Tibial nerve (tissue), 4 donors: ENCODE data around the gene HYI.
"Not testable (repeated sequence)": the region's sequence is repeated elsewhere in the genome, so short reads cannot be mapped to it uniquely, and the experiment has no call there.

Source experiments
- CTCF ChIP-seq, 5 experiments: fragments of 200-600 bp in 3 of 5; fragments of 450-650 bp in 2 of 5; sonication (generic) in 3 of 5; IDR thresholded peaks; one replicate each; pipeline ENCODE4 v1.5.1; 2016 to 2019; ENCODE audit warnings: antibody characterized with exemption in 5 of 5, mild to moderate bottlenecking in 3 of 5, moderate library complexity in 2 of 5
- EP300 ChIP-seq, 2 donors: sonication (generic); formaldehyde crosslinking; IDR thresholded peaks; one replicate each; pipeline ENCODE4 v1.6.1; 2017; ENCODE audit warnings: antibody characterized with exemption in 2 of 2, mild to moderate bottlenecking in 1 of 2
- POLR2A ChIP-seq, 2 donors: fragments of 450-650 bp; IDR thresholded peaks; one replicate each; pipeline ENCODE4 v1.6.1; 2017; ENCODE audit warnings: antibody characterized with exemption in 2 of 2, mild to moderate bottlenecking in 2 of 2, moderate library complexity in 2 of 2

- TF ChIP-seq EP300, CTCF, POLR2A (IDR thresholded peaks at IDR 0.05): not testable (repeated sequence)
Observed at GRCh38 chr1:43458379-43458778, 4.6 kb upstream of the HYI start.
